HepG2 (cell line): ENCODE data around the gene CHAF1A. TPM values are rescaled to one million over a fixed set of nuclear protein-coding genes. Genes with fewer than 3 reads are reported as not detected.
A peak's percentile ranks its signal among the peaks of the same experiment; 100 is the strongest.

Source experiments
- AGO2 ChIP-seq: fragments of 200-400 bp; formaldehyde crosslinking; optimal IDR thresholded peaks from 2 replicates; pipeline ENCODE3; 2017; ENCODE audit warnings: mild to moderate bottlenecking, low read depth, low read length, moderate library complexity
- AKAP8 ChIP-seq: sonication (generic); formaldehyde crosslinking; IDR thresholded peaks from 2 replicates; pipeline ENCODE4 v1.5.1; 2020; ENCODE audit warnings: mild to moderate bottlenecking, missing genetic modification reagents
- ARID4A ChIP-seq: sonication (generic); formaldehyde crosslinking; IDR thresholded peaks from 2 replicates; pipeline ENCODE4 v1.5.0; 2020; ENCODE audit warnings: mild to moderate bottlenecking, missing genetic modification reagents, borderline replicate concordance
- ATF3 ChIP-seq: sonication (generic); formaldehyde crosslinking; IDR thresholded peaks from 2 replicates; pipeline ENCODE4 v1.4.0; 2020; ENCODE audit warnings: missing genetic modification reagents
- CBX1 ChIP-seq: IDR thresholded peaks from one replicate; pipeline ENCODE4 v1.6.1; 2016; ENCODE audit warnings: antibody characterized with exemption, low read depth
- CSRNP1 ChIP-seq: sonication (generic); formaldehyde crosslinking; IDR thresholded peaks from 2 replicates; pipeline ENCODE4 v1.8.1; 2023; ENCODE audit warnings: mild to moderate bottlenecking, missing genetic modification reagents
- EZH2 ChIP-seq: conservative IDR thresholded peaks from 2 replicates; pipeline ENCODE4 v1.6.1; 2012; ENCODE audit warnings: mild to moderate bottlenecking, low read depth, low read length, moderate library complexity
- FOXP4 ChIP-seq: sonication (generic); formaldehyde crosslinking; IDR thresholded peaks from 2 replicates; pipeline ENCODE4 v1.4.0; 2020; ENCODE audit warnings: missing genetic modification reagents
- GABPA ChIP-seq, 2 experiments: IDR thresholded peaks; 2 replicates each; pipeline ENCODE4 v1.6.1; 2011 to 2016; ENCODE audit warnings: low read depth in 2 of 2, low read length in 1 of 2, missing biosample characterization in 1 of 2, missing genetic modification characterization in 1 of 2
- PBX2 ChIP-seq: IDR thresholded peaks from 2 replicates; pipeline ENCODE4 v1.6.1; 2016; ENCODE audit warnings: control low read depth
- SIX1 ChIP-seq: sonication (generic); formaldehyde crosslinking; IDR thresholded peaks from 2 replicates; pipeline ENCODE4 v1.4.0; 2020; ENCODE audit warnings: missing genetic modification reagents, borderline replicate concordance
- SOX5 ChIP-seq: IDR thresholded peaks from 2 replicates; pipeline ENCODE4 v1.6.1; 2016; ENCODE audit warnings: borderline replicate concordance
- SOX6 ChIP-seq, 2 experiments: fragments of 450-650 bp in 1 of 2; sonication (generic) in 1 of 2; formaldehyde crosslinking in 1 of 2; IDR thresholded peaks; 2 replicates each; pipeline versions ENCODE4 v1.4.0 to v1.6.1; 2017 to 2020; ENCODE audit warnings: antibody characterized with exemption in 1 of 2, mild to moderate bottlenecking in 1 of 2, missing genetic modification reagents in 1 of 2
- U2AF2 ChIP-seq: fragments of 200-400 bp; formaldehyde crosslinking; IDR thresholded peaks from 2 replicates; pipeline ENCODE4 v1.6.1; 2017; ENCODE audit warnings: low read depth, mild to moderate bottlenecking, low read length
- ZBTB20 ChIP-seq: sonication (generic); formaldehyde crosslinking; IDR thresholded peaks from 2 replicates; pipeline ENCODE4 v1.8.1; 2023; ENCODE audit warnings: missing genetic modification reagents, low read depth, mild to moderate bottlenecking, borderline replicate concordance
- ZC3H13 ChIP-seq: sonication (generic); formaldehyde crosslinking; IDR thresholded peaks from 2 replicates; pipeline ENCODE4 v1.8.1; 2023; ENCODE audit warnings: mild to moderate bottlenecking, missing genetic modification reagents, moderate library complexity
- ZNF280B ChIP-seq: sonication (generic); formaldehyde crosslinking; IDR thresholded peaks from 2 replicates; pipeline ENCODE4 v1.5.0; 2020; ENCODE audit warnings: missing genetic modification reagents, mild to moderate bottlenecking, borderline replicate concordance
- polyA plus RNA-seq, 8 experiments: library from polyadenylated mRNA; depleted of rRNA in 3 of 8; stranded (reverse) in 7 of 8; unstranded in 1 of 8; fragments of >200 nt; fragmentation: Illumina TruSeq in 4 of 8; extraction: Trizol in 4 of 8; gene quantifications; 2 replicates each; pipeline versions ENCODE4 v1.2.1 to v1.2.3, GENCODE V29; 2011 to 2016; ENCODE audit warnings: low read depth in 4 of 8, missing spikeins in 1 of 8, mixed read lengths in 1 of 8; ENCODE audit not compliant: insufficient read depth in 1 of 8
- total RNA-seq, 5 experiments: library from RNA; depleted of rRNA; stranded (reverse); fragments of >200 nt; fragmentation: Illumina TruSeq; extraction: Trizol; gene quantifications; 2 replicates each; pipeline ENCODE4 v1.2.3, GENCODE V29; 2016; ENCODE audit warnings: low read depth in 1 of 5

The CHAF1A gene
- total and polyA plus RNA-seq, 2 of the 13 experiments (the other 11 are each of a cell fraction or from before 2014, with no cell fraction given), result 11.0 to 34.8 TPM

GRCh38 chr19:4374498-4375163 lies 27.8 kb upstream of the CHAF1A start (continued):
- TF ChIP-seq SIX1 (no peak), ZBTB20 (CRISPR knock-in tag) (no peak; the same call in 1 of the 2 replicates), FOXP4 (CRISPR knock-in tag) (peak; percentile 40; the same call in 1 of the 2 replicates), CSRNP1 (CRISPR knock-in tag) (peak; percentile 76; the same call in 1 of the 2 replicates), U2AF2 (no peak), AKAP8 (CRISPR knock-in tag) (no peak), SOX6 (IDR thresholded peaks at IDR 0.05) (no peak), SOX6 (CRISPR knock-in tag; IDR thresholded peaks at IDR 0.05) (peak; percentile 65), EZH2 (no peak), AGO2 (peak; percentile 50), GABPA (IDR thresholded peaks at IDR 0.05; ENCODE audit: low read depth, low read length) (no peak), GABPA (CRISPR knock-in tag; IDR thresholded peaks at IDR 0.05; ENCODE audit: low read depth) (peak; percentile 46), PBX2 (CRISPR knock-in tag) (no peak), ZNF280B (CRISPR knock-in tag) (peak; percentile 58; the same call in 1 of the 2 replicates), CBX1 (peak; percentile 25), ARID4A (CRISPR knock-in tag) (peak; percentile 91), ZC3H13 (CRISPR knock-in tag) (no peak), ATF3 (peak; percentile 93), SOX5 (CRISPR knock-in tag) (peak; percentile 70)
